Mesenteric fat pad (tissue), 1 donor: Measurements from ENCODE around the gene ABHD2. TPM values are rescaled to one million over a fixed set of nuclear protein-coding genes. Genes with fewer than 3 reads are reported as not detected.

Experiments used
- DNase-seq: peaks from one replicate; pipeline ENCODE4 v3.0.0-alpha.2; 2020; ENCODE audit warnings: low spot score
- total RNA-seq: library from RNA; stranded (reverse); fragmentation: NEBNext Ultra II Directional; extraction: Animal tissue kit (Norgen Biotek cat#: 25700); gene quantifications from one replicate; pipeline ENCODE4 v1.2.1, GENCODE V29; 2021
- donor health status: DM: yes; HTN: yes; CAD: no.

The ABHD2 gene
- total RNA-seq, 1 donor from 2014 or later = 101 TPM

DNA sequence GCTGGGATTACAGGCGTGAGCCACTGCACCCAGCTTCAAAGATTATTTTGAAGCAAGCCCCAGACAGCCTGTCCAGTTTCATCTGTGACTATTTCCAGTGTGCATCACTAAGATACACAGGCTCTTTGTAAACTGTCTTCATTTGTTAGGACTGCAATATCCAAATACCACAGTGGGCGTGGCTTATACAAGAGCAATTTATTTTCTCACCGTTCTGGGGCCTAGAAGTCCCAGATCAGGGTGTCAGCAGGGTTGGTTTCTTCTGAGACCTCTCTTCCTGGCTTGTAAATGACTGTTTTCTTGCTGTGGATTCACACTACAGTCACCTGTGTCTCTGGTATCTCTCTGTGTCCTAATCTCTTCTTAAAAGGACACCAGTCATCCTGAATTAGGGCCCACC is 73.4 kb downstream of the ABHD2 start:
- no peak for DNase-seq

DNA sequence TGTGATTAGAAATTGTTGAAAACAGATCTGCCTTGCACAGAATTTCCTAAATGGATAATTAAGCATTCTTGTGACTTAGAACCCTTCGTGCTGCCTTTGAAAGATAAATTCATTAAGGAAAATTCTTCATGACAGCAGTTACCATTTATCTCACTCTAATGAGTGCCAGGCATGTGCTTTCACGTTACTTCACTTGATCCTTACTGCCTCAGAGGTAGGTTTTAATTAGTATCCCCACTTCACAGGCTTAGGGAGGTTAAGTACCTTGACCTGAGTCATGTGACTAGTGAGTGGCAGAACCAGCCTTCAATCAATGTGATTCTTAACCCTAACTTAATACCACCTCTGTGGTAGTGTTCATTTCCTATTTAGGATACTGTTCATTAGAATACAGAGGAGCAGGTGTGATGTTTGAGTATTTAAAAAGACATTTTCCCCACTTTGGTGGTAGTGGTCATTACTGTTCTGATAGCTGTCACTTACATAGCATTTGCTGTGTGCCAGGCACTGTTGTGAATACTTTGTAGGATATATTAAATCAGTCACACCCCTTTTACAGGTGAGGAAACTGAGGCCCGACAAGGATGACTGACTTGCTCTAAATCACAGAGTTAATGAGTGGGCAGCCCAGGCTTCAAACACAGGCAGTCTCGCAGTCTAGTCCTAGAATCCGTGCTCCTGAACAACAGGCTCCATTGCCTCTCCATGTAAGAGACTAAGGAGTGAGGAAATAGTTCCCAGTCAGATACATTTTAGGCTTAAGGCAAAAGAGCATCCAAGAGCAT is 75.2 kb downstream of the ABHD2 start:
- no peak for DNase-seq

DNA sequence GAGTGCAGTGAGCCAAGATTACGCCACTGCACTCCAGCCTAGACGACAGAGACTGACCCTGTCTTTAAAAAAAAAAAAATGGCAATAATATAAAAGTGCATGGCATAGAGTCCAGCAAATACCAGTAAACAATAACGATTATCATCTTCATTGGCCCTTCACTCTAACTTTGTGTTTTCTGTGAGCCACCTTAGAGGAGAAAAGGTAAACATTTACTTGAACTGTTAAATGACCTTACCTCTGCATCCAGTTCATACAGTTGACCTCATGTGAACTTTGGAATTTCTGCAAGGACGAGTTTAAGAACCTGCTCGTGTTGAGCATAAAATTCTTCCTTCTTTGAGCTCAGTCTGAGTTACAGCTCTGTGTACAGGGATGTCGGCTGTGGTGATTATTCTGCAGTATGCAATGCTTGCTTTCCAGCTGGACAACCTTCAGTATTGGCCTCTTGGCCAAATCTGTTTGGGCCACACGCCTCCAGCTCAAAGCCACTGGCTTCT is 76.5 kb downstream of the ABHD2 start:
- no peak for DNase-seq

DNA sequence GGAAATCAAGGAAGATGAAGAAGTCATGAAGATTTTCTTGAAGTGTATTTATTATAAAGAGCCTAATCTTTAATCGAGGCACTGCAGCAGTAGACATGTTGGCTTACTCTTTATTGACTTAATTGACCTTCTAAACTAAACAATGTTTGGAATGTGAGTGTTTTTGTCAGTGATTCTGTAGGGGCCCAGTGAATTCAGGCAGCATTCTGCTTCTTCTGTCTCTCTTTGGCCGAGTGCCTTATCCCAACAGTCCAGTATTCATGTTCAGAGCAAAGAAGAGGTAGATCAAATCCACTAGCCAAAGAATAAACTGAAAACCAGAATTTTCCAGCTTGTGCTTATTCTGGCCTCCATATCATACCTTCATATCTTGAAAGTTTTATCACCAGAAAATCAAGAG is 77.4 kb downstream of the ABHD2 start:
- DNase-seq = no peak

DNA sequence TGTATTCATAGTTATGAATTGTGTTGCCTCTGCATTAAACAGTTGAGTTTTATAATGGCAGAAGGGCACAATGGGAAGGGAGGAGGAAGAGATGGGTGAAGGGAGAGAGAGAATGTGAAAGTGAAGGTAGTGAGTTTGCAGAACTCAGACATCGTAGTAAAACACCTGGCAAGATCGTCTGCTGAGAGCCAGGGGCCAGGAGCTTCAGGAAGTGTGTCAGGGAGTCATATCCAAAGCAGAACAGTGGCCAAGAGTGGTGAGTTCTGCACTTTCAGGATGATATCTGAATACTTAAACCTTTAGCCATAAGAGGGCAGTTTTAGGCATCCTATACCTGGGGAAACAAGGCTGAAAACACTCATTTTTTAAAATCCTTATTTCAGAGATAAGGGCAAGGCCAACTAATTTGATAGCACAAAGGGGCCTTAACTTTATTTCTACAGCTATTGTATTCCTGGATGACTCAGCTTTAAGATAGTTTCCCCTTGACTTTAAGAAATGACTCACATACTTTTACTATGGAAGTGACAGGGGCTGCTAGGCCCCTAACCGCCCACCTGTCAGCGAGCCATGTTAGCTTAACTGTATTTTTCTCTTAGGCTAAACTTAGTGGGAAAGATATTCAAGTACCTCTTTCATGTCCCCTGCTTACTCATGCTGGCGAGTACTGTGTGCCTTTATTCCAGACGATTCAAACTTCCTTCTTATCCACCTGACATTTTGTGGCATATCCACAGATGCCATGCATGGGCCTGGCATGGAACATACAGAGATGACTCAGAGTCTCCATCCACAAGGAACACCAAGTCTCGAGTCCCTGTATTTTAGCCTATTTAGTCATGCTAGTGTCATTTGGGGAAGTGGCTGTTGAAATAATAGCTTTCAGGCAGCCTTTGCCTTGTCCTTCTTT is 79.3 kb downstream of the ABHD2 start:
- no peak for DNase-seq

DNA sequence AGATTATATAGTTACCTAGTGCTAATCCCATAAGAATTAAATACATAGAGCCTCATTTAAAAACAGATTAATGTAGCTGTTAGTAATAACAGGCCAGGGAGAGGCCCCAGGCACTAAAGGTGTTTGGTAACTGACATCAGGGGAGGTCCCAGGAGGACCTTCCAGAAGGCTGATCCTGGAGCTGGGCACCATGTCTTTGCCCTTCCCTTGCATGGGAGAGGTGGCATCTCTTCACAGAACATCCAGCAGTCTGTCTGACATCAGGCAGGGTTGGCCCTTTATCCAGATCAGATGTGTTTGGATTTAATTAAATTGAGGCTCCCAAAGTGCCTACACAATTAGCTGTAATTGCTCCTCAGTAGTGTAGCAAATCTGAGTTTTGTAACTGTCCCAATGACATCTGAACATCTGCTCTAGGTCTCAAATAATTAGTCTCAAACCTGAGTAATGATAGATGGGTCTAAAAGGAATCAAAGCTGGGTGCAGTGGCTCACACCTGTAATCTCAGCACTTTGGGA is 80.1 kb downstream of the ABHD2 start:
- DNase-seq = no peak

DNA sequence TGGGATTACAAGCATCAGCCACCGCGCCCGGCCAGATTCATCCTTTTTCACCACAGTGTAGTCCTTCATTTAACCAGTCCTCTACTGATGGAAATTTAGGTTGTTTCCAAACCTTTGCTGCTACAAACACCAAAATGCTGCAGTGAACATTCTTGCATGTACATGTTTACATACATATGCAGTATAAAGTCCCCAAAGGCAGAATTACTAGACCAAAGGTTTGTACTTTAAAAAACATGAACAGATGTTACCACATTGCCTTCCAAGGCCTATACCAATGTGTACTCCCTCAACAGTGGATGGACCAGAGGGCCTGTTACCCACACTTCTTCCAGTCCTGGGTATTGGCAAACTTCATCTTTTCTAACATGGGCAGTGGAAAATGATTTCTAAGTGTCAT is 82.1 kb downstream of the ABHD2 start:
- DNase-seq = no peak

DNA sequence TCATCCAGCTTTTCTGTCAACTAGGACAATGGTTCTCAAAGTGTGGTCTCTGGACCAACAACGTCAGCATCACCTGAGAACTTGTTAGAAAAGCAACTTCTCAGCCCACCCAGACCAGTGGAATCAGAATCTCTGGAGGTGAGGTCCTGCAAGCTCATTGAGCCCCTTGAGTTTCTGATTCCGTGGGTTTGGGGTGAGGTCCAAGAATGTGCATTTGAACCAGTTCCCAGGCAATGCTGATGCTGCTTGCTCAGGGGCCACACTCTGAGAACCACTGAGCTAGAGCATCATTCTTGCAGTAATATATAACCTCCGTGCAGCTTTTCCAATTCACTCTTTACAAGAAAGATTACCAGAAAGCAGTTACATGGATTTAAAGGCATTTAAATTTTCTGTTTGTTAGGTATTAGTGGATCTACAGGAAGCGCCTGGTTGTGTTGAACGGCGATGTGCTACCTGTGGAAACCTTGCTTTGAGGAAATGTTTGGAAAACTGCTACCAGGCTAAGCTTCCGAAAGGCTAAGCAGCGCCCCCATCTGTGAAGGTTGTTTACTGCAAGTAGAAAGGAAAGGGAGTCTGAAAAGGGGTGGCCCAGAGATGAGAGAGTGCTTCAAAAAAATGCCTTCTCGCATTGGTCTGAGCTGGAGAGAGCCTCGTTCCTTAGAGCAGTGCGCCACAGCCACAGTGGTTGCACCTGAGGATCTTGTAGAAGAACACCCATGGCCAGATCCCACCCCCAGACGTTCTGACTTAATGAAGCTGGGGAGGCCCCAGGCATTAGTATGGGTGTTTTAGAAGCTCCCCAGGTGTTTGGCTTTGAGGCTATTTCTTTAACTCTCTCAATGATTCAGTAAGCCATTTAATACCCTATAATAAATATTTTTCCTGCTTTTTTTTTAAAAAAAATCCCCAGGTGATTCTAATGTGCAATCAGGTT is 83.1 kb downstream of the ABHD2 start:
- no peak for DNase-seq

DNA sequence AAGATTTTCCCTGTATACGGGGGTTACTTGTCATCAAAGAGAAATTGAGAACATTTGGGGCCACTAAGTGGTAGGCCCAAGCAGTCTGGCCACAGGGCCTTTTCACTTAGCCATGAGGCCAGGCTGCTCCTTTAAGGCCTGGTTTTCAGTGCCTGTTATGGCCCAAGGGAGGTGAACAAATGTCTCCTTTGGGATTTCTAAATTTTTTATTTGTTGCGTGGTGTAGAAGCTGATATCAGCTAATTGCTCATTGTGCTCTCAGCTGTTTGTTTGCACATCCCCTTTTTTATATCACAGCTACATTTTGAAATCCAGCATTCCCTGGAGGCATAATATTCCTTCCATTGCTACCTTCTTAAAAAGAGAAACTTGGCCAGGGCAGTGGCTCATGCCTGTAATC is 84.7 kb downstream of the ABHD2 start:
- no peak for DNase-seq

DNA sequence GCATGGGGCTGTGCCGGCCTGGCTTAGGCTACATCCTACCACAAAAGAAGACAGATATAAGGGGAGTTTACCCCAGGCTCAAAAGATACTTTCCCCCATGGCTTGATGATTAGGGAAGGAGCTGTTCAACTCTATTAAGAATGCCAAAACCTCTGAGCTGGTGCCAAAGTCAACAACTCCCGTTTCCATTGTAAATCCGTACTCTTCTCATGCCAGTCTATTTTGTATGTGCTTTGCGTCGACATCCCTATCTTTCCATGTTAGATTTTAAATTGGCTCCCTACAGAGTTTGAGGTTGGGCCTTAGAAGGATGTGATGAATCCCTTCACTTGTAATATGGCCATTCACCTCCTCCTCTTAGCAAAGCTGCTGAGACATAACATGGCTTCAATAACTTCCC is 86.2 kb downstream of the ABHD2 start:
- no peak for DNase-seq

DNA sequence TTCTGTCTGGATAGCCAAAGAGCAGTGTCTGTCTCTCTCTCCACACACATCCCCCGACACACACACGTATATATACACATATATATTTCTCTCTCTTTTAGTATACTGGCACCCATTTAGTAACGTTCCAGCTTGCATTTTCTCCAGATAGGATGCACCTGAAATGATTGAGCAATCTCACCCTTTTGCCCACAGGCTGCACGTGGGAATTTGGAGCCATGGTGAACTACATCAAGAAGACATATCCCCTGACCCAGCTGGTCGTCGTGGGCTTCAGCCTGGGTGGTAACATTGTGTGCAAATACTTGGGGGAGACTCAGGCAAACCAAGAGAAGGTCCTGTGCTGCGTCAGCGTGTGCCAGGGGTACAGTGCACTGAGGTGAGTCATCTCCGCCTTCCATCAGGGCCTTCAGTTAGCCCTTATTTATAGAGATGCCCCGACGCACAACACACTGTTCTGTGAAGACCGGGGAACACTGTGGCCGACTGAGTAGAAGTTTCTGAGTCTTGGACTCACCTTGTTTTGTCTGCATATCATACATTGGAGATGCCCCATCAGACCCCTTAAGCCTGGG is 87.4 kb downstream of the ABHD2 start:
- no peak for DNase-seq

DNA sequence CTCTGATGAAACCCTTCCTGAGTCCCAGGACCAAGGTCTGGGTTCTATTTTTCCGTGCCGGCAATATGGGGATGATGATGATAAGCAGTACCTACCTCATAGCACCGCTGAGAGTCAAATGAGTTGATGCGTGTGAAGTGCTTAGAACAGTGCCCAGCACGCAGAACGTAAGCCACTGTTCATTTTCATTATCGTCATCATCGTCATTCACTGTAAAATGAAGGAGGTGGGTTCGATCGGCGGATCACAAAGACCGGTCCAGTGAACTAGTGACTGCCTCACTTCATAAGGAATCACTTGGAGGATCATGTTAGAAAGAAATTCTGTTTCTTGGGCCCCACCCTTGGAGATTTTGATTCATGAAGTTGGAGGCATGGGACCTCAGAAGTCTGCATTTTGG is 88.9 kb downstream of the ABHD2 start:
- DNase-seq = no peak

DNA sequence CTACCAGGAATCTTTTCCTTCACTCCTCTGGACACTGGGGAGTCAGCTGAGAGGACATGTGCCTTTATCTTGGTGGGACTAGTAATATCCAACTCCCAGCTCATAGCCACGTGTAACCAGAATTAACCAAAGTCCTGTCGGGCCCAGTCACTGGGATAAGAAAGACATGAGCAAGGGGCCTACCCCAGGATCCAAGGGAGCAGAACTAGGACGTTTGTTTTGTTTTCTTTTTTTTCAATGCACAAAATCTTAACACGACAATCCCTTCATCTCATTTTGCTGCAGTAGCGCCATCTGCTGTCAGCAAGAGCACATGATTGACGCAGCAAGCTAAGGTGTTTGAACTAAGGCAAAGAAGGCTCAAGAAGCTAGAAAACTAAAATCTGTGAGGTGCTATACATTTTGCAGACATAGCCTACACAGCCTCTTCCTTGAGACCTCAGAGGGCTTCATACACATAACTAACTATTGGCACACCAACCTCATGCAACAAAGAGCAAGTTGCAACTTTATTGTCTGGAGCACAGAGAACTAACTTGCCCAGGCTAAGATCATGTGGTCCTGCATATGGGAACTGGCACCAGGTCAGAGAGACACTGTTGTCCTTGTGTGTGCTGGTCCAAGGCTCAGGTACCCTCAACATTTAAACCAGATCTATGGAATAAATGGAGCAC is 89.5 kb downstream of the ABHD2 start:
- no peak for DNase-seq

DNA sequence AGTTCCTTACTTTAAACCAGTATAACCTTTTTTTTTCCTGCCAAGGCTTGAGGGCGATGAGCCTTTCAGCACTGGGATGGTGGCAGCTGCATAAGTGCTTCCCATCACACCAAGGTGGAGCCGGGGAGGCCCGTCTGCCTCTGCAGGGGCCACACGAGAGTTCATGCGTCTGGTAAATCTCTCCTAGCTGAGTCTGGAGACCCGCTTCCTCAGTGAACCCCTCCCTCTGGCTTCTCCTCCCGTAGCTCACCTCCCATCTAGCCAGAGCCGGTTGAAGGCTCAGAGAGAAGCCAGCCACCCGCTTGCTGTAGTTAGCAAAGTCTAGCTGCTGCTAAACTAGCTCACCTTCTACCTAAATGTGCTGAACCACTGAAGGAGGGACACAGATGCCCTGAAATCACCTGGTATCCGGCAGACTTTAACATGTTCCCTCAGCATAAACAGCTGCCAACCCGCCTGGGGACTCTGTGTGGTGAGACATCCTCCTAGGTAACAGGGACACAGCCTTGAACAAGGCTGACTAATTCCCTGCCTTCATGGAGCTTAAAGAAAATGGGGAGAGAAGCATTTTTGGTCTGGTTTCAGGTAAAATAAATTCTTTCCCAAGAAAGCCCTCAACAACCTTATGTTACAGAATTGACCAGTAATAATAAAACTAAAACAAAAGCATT is 90.2 kb downstream of the ABHD2 start:
- no peak for DNase-seq

DNA sequence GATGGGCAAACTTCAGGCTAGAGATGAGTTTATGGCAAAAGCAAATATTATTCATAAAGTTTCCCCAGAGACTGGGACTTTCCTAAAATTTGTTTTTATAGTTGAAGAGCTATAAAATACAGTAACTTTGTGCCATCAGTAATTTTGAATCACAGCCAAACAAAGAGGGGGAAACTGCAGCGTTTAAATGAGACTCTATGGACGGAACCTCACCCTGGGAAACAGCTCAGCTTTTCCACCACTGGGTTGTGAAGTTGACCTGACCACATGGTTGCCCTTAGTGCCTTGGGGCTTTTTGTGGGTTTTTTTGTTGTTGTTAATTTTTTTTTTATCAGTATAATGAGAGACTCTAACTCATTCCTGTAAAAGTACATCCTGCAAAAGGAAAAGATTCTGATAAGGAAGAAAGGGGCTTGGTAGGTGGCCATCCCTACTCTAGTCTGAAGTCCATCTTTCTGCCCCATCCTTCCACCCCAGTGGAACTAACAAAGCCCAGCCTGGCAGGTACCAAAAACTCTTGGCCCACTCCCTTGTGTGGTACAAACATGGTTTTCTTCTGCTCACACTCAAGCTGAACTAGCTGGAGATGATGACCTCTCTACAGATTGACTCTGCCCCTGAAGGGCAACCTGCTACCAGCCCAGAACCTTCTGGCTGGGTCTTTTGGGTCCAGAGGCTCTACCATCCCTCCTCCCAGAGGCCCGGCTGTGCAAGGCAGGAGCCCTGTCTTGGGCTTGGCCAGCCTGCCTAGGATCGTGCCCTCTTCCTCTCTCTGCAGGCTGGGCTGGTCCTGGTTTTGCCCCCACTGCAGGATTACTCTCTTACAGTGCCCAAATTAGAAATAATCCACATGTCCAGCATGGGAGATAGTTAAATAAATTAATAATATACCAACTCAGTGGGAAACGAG is 92.0 kb downstream of the ABHD2 start:
- DNase-seq = no peak

DNA sequence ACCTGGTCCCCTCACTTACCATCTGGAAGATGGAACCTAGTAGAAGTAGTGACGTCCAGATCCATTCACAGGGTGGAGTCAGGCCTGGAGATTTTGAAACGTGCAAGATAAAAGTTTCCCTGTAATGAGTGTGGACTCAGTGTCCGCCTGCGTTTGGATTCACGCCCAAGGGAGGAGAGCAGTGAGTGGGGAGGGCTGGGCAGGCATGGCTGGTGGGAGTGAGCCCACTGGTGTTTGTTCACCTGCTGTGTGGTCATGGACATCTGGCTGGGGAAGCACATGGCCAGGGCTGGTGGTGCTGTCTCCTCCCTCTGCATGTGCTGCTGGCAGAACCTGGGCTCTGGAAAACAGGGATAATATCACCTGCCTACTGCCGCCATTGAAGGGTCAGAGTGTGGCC is 96.1 kb downstream of the ABHD2 start:
- no peak for DNase-seq

DNA sequence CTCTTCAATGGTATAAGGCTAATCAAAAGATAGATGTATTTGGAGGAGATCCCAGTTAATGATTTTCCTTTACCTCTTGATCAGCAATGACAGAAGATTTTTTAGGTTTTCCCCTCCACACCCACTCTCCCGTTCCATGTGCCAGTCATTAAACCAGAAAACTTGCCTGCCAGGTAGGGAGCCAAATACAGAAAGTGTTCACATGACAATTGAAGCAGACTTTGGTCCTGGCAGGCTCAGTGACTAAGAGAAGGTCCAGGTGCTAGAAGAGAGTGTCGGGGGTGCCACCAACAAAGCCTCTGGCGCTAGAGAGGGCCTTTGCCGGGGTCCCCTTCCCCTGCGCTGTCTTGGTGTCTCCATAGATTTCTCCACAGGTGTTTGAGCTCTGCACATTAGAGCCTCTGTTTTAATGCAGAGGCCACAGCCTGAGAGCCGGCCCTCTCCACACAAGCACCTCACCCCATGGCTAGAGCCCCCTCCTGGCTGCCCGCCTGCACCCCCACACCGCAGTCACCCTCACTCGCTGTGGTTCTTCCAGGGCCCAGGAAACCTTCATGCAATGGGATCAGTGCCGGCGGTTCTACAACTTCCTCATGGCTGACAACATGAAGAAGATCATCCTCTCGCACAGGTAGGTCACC is 96.8 kb downstream of the ABHD2 start:
- no peak for DNase-seq

DNA sequence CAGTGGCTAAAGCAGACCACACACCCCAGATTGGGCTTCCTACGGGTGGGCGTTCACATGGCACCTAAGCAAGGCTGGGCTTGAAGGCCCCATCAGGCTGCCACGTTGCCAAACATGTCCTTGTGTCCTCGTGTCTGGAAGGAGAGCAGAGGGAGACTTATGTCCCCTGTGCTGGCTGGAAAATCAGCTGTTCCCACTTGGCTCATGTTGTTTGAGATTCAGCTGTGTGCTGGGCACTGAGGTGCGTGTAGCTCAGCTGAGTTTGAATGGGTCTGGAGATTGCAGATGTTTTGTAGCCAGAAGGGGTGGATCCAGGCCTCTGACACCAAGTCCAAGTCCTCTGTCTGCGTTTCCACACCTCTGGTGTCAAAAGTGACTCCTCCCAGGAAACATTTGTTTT is 98.5 kb downstream of the ABHD2 start:
- peak; percentile 39 for DNase-seq
